Fibroblast of skin of back (primary cell): ENCODE measurements around the gene TTC3.
A peak's percentile ranks its signal among the peaks of the same experiment; 100 is the strongest.

ENCODE experiments used
- DNase-seq: peaks from one replicate; pipeline ENCODE4 v3.0.0-alpha.2; 2013

Gene TTC3

GRCh38 chr21:37153196-37153934 is 80.3 kb downstream of the TTC3 start:
- no peak for DNase-seq

- no peak for DNase-seq
These were observed 80.9 kb downstream of the TTC3 start for GRCh38 chr21:37153935-37154350.

DNA sequence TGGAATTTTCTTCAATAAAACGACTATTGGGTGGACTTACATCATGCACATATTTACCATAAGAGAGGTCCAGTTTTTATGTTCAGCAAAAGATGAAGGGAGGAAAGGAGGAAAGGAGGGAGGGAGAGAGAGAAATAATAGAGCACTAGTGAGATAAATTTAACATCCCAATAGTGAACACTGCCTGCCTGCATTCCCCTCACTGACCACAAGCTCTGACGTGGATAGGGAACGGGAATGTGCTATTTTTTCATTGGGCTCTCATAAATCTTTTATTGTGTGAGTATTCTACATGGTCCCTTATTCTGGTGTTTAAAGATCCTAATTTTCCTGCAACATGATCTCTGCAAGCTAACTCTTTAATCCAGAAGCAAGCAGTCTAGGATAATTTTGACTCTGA is 82.1 kb downstream of the TTC3 start:
- no peak for DNase-seq

- no peak for DNase-seq
These were observed 84.9 kb downstream of the TTC3 start for GRCh38 chr21:37157938-37158337.

GRCh38 chr21:37159053-37159776 is 86.2 kb downstream of the TTC3 start:
- no peak for DNase-seq

DNA sequence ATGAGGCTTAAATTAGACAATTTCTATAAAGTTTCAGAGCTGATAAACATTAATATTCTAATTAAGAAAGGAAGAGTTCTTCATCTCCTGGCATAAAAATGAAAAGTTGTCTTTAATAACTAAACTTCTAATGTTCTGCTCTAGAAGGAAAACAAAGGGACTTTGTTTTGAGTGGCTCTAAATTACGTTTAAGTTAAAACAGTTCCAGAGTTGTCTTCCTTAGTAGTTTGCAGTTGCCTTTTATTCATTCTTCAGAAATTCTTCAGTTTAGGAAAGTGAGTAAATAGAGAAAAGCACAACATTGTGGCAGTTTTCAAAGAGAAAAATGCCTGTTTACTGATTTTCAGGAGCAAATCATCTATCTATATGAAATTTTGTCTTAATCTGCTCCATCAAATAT is 86.9 kb downstream of the TTC3 start:
- no peak for DNase-seq

DNA sequence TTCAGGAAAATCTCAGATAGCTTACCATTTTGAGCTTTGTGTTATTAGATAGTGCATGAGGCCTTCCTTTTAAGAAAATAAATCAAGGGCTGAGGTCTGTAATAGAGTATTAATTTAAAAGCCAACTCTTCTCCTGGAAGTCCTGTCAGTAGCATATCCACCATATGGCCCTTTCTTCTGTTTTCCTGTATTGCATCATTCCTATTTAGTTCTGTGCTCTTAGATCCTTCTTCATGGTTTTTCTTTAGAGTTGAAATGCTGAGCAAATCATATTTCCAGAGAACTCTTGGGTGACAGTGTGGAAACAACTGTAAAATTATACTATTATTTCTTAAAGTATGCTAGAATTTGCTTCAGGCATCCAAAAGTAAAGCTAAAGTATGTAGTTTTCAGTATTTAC is 91.7 kb downstream of the TTC3 start:
- DNase-seq: no peak

GRCh38 chr21:37165586-37165985 is 92.5 kb downstream of the TTC3 start:
- DNase-seq: no peak

DNA sequence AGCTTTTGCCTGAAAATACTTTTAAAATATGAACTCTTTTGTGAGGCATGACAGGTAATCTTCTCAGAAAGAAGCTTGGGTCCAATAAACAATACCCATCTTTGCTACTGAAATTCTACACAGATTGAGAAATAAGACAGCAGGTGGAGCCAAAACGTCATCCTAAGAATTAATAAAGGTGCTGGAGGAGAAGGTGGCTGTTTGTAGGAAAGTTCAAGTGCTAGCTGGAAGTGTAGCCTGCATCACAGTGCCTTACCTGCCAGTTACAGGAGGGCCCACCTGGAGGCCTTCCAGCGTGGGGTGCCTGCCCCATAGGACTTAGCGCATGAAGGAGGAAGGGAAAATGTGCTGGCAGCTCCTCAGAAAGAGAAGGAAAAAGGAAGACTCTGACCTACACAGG is 93.7 kb downstream of the TTC3 start:
- DNase-seq: no peak

DNA sequence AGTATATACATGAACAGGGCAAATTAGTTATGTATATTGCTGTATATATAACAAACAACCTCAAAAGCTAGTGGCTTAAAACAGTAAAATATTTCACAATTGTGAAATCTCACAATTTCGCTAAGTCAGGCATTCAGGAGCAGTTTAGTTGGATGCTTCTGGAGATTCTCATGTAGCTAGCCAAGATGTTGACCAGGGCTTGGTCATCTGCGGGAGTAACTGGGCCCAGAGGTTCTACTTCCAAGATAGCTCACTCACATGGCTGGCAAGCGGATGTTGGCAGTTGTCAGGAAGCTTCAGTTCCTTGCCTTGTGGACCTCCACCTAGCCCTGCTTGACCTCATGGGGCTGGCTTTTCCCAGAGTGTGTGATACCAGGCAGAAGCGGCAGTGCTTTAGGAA is 95.6 kb downstream of the TTC3 start:
- DNase-seq: no peak

- DNase-seq: no peak
These were observed 99.6 kb downstream of the TTC3 start for GRCh38 chr21:37172646-37173045.

DNA sequence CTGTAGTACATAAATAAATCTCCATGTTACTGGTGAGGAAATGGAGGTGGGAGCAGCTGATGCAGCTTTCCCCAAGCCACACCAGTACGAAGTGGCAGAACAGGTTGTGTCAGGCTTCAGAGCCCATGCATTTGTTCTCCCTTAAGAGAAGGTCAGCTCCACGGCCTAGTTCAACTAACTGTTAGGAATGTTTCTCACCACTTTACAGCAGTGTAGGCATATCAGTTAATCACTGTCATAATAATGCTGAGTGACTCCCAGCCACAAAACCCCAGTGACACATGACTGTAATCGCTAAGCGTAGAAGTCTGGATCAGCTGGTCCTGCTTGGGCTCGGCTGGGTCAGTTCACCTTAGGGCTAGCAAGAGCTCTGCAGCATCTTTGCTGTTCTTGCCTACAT is 103.7 kb downstream of the TTC3 start:
- peak; percentile 6 for DNase-seq

DNA sequence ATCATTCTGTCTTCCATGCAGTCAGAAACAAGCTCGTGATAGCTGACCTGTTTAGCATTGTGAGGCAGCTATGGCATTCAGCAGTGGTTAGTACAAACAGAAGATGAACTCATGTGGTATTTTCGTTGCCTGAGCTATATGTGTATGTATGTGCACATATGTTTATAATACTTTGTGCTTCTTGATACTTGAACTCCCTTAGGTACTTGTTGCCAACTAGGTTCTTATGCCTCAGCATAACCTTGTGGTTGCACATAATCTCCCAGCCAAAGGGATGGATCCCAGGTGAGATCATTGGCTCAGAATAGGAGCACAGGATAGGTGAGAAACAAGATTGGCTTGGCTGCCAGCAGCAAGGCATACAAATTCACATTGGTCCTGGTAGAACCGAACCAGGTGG is 108.0 kb downstream of the TTC3 start:
- peak; percentile 5 for DNase-seq

DNA sequence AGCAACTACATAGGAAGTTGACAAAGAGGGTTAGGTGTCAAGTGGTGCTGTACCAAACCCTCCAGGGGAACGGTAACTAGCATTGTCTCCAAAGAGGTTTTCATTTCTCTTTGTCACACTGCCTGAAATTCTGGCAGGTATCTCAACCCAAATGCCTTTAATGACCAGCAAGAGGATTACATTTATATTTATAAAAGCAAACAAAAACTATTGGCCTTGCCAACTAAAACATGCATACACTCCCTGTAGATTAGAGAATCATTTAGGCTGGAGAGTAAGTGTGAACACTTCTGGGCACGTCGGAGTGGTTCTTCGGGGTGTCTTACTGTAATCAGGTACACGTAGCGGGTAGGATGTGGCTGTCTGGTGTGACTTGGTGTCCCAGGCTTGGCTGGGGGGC is 109.2 kb downstream of the TTC3 start:
- no peak for DNase-seq

DNA sequence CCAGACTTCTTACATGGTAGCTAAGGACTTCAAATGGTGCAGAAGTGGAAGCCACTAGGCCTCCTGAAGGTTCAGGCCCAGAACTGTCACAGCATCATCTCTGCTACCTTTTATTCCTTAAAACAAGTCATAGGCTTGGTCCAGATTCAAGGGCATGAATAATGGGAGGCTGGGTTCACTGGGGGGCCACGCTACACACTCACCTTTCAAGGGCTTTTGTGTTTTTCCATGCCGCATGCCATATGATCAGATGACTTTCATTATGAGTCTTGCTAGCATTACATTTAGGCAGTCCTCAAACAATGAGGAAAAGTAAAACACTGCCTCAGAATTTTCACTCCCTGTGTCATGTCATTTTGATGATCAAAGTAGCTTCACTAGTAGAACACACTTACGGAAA is 110.7 kb downstream of the TTC3 start:
- no peak for DNase-seq

GRCh38 chr21:37184784-37185593 is 111.9 kb downstream of the TTC3 start:
- DNase-seq: no peak

DNA sequence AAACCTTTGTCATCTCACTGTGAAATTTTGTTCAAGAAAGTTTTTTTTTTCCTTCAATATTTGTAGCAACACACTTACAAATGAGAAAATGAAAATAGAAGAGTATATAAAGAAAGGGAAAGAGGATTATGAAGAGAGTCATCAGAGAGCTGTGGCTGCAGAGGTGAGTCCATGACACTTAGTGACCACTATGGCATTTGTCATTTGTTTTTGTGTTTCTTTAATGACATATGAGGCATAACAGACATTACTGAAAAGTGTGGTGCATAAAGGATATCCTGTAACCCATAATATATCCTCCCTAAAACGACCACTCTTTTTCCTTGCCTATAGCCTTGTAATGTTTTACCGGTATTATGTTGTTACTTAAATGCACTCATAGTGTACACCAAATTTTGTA is 113.9 kb downstream of the TTC3 start:
- no peak for DNase-seq

DNA sequence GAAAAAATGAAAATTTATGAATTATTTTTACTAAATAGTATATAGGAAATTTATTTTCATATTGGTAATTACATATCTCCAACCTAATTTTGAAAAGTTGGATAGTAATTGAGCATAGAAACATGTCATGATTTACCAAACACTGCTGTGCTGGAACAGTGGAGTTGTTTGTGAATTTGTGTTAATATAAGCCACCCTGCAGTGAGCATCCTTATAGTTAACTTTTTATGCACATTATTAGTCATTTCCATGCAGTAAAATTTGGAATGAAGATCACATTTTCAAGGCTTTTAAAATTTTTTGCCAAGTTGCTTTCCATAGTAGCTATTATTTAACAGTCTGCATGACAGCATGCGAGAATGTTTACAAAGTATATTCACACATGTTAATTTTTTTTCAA is 115.8 kb downstream of the TTC3 start:
- no peak for DNase-seq

GRCh38 chr21:37192019-37192418 is 119.0 kb downstream of the TTC3 start:
- DNase-seq: no peak

DNA sequence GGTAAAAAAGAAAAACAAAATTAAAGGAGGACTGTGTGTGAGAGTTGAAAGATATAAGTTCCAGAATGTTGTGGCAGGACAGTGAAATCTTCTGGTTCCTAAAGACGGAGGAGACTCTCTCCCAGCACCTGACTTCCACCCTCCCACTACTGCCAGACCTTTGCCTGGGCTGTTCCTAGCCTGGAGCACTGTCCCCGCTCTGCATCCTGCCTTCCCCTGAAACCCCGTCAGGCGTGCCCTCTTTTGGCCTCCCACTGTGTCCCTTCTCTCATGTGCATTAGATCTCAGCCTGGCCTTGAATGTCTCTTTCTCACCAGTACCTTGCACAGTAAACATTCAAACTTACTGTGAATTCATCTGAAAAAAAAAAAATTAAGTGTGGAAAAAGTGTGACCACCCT is 120.0 kb downstream of the TTC3 start:
- DNase-seq: no peak

DNA sequence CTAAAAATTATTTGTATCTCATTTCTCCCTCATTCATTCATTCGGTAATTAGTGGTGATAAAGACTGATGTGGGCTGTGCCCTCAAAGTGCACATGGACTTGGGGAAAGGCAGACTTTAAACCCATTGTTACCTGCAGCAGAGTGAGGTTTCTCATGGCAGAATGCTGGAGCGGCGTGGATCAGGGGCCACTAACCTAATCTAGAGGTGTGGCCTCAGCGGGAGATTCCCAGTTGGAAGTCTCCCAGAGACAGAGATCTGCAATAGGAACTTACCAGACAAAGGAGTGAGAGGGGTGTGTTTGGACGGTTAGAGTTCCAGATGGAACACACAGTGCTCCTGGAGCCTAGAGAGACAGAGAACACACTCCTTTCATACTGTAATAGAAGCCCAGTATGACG is 120.6 kb downstream of the TTC3 start:
- DNase-seq: no peak

DNA sequence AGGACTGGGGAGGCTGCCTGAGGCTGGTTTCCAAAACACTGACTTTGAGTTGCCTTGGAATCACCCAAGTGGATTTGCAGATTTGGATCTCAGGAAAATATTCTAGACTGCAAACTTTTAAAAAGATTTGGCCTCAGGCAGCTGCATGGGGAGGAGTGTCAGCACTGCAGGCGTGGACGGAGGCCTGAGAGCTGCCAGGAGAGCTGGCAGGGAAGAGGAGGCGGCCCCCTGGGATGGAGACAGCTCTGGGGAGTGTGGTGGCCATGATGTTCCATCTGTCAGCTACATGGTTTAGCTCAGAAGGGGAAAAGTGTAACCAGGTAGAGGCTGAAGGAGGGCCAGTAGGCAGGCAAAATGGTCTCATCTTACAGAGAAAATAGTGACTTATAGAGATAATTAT is 122.0 kb downstream of the TTC3 start:
- no peak for DNase-seq

- DNase-seq: no peak
These were observed 122.6 kb downstream of the TTC3 start for GRCh38 chr21:37195610-37196009.

- DNase-seq: no peak
These were observed 123.8 kb downstream of the TTC3 start for GRCh38 chr21:37196847-37197246.
